Activated CD4-positive, alpha-beta T cell treated with anti-CD3 and anti-CD28 coated beads, Interleukin-2, Interleukin-4, amounts not matched to agents 100 ng/mL and 50 ng/mL, durations not matched to agents 16 hours and 8 hours (primary cell): ENCODE measurements around the gene WNT5A.

Experiments
- DNase-seq: peaks from one replicate; pipeline ENCODE4 v3.0.0-alpha.2; 2020; ENCODE audit warnings: low spot score

Gene WNT5A

DNA sequence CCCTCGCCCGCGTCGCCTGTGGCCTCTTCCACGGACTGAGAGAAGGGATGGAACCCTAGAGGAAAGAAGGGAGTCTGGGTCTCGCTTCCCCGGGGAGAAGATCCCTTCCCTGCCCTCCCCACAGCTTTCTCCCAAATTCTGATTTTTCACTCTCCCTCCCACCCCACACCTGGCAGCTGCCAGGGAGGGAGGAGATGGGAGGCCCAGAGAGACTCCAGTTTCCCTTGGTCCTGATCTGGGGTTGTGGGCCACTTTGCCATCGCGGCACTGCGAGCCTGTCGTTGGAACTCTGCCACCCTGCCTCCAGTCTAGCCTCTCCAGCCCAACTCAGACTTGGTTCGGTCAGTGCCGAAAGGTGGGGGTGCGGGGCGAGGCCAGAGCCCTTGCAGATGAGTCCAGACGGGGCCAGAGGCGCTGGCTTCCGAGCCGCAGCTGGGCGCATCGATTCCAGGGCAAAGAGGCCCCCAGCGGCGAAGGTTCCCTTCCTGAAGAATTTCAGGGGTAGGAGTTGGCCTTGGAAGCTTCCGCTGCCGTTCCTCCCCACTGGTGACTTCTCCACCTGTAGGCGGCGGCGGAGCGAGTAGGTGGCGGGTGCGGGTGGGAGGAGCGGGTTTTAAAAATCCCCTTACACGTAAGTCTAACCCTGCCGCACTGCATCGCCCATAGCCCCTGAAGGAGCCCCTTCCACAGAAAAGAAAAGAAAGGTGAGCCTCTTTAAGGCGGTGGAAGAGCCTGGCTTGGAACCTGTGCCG, 5.2 kb downstream of the WNT5A start:
- DNase-seq = no peak

DNA sequence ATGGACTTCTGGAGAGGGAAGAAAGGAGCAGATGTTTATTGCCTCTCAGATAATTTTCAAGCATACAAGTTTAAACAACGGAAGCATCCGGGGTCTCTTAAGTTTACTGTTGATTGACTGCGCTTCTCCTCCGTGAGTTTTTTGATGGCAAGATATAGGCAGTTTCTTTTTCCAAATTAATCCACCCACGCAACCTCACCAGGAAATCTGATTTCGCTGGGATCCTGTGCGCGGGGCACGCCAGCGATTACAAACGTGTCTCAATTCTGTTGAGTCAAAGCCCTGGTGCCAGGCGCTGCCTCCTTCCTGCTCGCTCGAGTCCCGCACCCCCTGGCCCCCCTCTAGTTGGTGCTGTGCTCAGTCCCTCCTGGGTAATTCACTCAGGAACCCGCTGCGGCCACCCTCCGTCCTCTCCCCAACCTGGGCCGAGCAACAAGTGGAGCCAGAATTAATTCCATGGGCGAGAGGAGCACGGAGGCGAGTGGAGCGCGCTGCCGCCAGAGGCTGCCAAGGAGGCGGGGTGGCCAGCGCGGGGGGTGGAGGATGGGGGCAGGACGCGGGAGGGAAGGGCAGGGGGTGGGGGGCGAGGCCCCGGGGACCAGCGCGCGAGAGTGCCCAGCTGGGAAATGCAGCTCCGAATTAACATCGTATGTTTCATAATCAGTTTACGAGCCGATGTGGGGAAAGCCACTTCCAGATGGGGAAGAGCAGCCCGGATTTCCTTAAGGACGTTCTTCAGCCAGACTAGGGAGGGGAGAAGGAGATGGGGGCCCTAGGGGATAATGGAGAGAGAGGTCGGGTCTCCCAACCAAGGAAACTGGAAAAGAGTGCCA, 6.0 kb downstream of the WNT5A start:
- DNase-seq = no peak

GRCh38 chr3:55477306-55478303, 9.5 kb downstream of the WNT5A start:
- DNase-seq = no peak

DNA sequence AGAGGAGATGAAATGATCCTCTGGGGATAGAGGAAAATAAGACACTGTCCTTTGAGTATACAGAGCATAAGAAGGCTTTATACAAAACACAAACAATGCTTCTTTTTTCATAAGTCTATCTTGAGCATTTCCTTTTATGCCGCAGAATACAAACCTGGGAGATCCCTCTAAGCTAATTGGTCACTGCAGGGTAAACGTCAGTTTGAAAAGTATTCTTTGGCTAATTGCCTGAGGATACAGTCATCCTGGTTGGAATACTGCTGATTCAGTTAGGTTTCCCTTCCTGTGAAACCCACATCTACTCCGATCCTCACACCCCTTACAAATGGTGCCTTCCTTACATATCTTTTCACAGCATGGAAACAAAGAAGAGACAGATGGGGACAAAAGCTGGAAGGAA, 10.6 kb downstream of the WNT5A start:
- DNase-seq = no peak

GRCh38 chr3:55474213-55474632, 12.9 kb downstream of the WNT5A start:
- no peak for DNase-seq

GRCh38 chr3:55473788-55474187, 13.3 kb downstream of the WNT5A start:
- no peak for DNase-seq

DNA sequence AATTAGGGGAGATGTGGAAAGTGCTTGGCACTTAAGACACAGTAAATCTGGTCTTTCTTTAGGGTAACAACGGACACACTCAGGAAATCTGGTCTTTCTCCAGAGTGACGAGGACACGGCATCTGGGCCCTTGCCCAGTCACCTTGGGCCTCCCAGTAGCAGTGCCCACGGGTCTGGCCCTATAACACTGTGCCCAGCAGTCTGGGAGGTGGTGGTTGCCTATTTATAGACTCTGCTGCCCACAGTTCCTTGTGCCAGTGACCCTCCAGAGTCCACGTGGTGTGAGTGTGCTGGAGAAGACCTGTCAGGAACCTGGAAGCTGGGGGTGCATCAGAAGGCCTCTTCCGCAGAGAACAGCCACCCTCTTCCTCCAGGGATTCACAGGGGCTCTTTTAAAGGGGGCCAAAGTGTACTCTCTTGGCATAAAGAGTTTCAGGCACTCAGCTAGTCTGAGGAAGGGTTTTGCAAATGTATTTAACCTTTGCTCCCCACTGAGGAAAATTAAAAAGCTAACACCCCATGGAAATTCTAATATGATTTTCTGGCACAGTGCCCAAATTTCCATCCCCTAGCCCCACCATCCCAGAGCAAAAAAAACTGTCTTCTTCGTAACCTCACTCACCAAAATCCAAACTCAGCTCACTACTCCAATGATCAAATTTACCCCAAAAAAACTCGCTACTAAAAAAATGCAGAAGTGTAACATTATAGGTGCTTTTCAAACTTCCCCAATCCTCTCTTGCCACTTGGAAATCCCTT, 15.4 kb downstream of the WNT5A start:
- no peak for DNase-seq

GRCh38 chr3:55471084-55471483, 16.0 kb downstream of the WNT5A start:
- DNase-seq = no peak

- no peak for DNase-seq
Measured at GRCh38 chr3:55469957-55470526, 17.1 kb downstream of the WNT5A start.

DNA sequence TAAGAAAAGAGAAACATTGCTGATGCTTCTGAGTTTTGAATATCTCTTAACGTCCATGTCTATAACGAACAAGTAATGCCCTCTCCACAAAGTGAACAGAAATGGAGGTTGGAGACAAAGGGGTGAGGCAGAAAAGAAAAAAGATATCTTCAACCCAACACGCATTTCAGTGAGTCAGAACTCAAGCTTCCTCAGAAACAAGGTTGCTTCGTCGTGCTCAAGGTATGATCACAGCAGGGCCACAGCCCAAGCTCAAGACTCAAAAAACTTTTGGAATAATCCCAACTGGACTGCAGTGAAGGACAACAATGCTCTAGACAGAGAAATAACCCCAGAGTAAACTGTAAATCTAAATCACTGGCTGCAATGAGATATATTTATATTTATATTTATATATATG, 18.9 kb downstream of the WNT5A start:
- no peak for DNase-seq

DNA sequence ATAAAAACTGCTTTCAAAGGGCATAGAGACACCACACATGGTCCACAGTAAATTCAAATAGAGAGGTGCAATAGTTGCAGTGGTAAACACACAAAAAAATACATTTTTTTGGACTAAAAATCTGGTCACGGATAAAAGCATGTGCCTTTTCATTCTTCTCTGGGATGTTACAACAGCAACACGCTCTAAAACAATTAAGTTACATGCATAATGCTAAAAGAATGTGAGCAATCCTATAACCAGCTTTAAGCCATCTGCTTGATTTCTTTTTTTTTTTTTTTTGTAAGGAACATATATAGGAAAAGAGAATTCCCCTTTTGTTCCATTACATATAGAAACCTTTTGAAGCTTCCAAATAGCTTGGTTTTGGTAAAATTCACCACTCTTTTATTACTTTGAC, 20.0 kb downstream of the WNT5A start:
- no peak for DNase-seq

DNA sequence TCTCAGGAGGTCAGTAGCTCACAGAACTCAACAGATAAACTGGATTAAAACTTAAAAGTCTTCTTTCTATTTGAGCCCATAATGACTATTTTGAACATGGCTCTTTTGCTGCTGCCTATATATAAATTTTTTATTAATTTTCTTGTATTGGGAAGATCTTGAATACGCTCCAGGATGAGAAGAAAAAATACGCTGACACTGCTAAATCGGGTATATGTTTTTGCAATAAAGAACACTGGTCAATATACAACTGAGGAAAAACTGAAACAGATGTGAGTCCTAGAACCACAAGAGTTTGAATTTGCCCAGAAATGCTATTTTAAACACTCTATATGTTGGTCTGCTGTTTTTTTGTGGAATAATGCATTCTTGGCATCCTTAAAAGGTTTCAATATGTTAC, 20.6 kb downstream of the WNT5A start:
- no peak for DNase-seq

GRCh38 chr3:55461896-55462295, 25.2 kb downstream of the WNT5A start:
- no peak for DNase-seq

- no peak for DNase-seq
Measured at GRCh38 chr3:55459838-55460237, 27.3 kb downstream of the WNT5A start.

- no peak for DNase-seq
Measured at GRCh38 chr3:55458181-55458790, 28.8 kb downstream of the WNT5A start.

- DNase-seq = no peak
Measured at GRCh38 chr3:55455915-55456314, 31.2 kb downstream of the WNT5A start.

GRCh38 chr3:55454611-55455010, 32.5 kb downstream of the WNT5A start:
- DNase-seq = no peak

- no peak for DNase-seq
Measured at GRCh38 chr3:55453886-55454496, 33.1 kb downstream of the WNT5A start.

GRCh38 chr3:55452886-55453285, 34.2 kb downstream of the WNT5A start:
- DNase-seq = no peak

- DNase-seq = no peak
Measured at GRCh38 chr3:55449527-55449926, 37.6 kb downstream of the WNT5A start.
